Stimulated activated CD8-positive, alpha-beta memory T cell treated with anti-CD3 and anti-CD28 coated beads, Interleukin-4, amount 100 ng/mL, for 4 hours (primary cell): Measurements from ENCODE around the gene TOR4A.

Experiments used
- DNase-seq, 2 donors: peaks; one replicate each; pipeline ENCODE4 v3.0.0-alpha.2; 2020; ENCODE audit warnings: low read depth in 2 of 2, low spot score in 1 of 2

Gene TOR4A

GRCh38 chr9:137331929-137332328, 54.4 kb downstream of the TOR4A start:
- DNase-seq = no peak
